HG02852 (cell line): Measurements from ENCODE around the gene MCTP1.

Experiments
- ATAC-seq: cut with Tn5 transposase; IDR thresholded peaks from one replicate; pipeline ENCODE4 v1.9.1; 2021; ENCODE audit warnings: mild to moderate bottlenecking, moderate library complexity; ENCODE audit not compliant: unreplicated experiment

Gene MCTP1

DNA sequence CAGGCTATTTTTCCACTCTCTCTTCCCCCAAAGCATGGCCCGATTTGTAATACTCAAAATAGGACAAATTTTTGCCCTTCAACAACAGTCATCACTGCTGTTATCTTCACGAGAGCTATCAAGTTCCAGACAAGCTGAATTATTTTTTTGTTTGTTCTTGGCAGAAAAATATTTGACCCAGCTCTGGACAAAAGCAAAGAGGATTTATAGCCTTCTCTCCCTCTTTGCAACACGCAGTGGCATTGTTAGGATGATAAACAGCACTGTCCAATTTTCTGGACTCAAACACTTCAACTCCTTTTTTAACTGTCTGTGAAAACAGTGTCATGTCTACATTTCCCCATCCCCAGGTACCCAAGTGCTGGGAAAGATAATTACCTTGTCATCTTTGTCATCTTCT lies 506.2 kb downstream of the MCTP1 start:
- ATAC-seq = no peak

DNA sequence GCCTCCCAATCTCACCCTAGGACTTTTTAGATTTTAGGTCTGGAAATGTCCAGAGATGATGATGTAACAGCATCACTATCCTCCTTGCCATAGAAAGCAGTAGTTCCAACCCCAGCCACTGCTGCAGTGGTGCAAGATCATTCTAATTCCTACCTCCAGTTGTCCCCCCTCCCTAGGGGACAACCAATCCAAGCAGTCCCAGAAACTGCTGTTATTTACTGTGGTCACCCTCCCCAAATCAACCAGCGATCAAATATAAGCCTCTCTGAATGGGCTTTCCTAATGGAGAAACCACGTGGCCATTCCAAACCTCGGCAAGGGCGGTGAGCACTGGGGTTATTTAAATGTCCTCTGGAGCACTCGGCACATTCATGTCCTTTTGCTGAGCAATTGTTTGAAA lies 506.6 kb downstream of the MCTP1 start:
- no peak for ATAC-seq

DNA sequence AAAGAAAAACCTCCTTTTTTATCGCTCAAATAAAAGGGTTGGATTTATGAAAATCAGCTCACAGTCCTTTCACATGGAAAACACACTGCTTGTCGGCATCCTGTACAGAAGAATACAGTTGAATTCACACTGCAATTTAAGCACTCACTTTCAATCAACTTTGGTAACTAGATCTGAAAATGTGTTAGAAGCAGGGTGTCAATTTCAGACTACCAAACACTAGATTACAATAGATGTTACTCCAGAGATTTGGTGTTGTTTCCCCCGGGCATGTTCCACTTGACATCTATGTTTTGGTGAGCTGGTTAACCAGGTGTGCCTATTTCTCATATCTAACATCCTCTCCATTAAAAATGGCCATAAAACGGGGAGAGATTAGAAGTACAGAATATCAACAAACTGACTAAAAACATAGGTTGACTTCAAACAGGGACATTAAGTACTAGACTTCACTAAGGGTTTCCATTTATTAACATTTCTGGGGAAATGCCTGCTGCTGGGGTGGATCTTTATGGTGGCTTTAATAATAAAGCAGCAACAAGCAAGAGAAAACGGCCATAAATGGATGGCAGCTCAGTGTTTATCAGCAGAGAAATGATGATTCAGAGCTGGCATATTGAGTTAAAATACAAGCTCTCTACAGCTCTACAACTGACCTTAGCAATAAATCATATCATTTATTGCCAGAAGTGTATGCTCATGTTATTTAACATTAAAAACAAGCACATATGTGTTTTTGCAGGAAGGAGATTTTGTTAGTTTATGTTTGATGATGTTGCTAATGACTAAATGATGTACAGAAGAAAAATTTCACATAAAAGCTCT lies 507.6 kb downstream of the MCTP1 start:
- ATAC-seq = no peak

DNA sequence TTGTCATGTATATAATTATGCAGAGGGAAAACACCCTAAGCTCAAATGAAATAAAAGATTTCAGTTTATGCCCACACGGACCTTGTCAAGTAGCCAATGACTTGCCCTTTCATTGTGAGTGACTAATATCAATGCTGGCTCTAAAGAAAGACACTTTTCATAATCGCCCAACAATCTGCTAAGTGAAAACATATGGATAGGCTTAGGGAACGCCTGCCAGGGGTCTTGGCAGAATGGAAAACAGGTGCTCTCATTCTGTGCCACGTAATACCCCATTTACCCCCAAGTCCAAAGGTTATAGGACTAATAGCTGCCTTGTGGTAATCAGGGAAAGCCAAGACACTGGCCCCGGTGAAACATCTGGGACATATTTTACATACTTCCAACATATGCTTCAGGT lies 508.7 kb downstream of the MCTP1 start:
- ATAC-seq = no peak

DNA sequence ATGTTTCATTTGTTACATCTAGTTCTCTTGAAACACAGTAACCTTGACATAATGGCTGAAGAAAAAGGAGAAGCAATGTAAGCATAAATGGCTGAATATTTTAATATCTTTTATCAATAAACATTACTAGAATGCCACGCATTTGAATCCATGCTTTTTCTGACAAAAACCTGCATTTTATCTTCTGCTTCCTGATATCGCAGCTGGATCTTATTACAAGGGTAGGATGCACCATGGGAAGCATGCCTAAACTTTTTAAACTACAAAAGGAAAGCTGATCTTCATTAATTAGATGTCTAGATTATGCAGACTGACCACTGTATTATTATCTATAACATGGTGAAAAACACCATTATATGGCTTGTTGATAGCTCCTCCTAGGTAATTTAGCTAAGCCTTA lies 509.8 kb downstream of the MCTP1 start:
- ATAC-seq = no peak

DNA sequence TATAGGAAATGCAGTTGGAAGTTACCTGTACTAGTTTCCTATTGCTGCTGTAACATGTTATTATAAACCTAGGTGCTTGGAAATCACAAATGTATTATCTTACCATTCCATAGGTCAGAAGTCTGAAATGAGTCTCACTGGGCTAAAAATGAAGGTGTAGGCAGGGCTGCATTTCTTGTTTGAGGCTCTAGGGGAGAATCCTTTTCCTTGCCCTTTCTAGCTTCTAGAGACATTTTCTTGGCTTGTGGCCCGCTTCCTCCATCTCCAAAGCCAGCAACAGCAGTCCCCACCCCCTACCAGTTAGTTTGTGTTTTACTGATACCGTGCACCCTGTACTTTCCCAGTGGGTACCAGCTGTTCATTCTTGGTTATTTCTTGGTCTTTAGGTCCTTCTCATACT lies 513.2 kb downstream of the MCTP1 start:
- ATAC-seq = no peak

DNA sequence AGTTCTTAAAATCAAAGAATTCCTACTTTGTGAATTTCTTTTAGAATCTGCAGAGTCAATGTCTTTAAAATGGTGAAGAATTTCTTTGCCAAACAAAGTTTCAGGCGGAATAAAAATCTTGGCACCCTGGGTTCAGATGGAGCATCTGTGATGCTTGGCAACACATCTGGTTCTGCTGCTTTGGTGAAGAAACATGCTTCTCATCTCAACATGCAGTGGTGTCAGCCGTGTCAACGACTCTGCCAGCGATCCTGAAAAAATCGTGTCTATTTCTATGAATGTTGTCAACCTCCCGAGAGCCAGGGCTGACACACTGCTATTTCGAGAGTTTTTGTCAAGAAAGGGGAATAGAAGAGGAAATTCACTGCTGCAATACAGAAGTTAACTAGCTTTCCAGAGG lies 514.9 kb downstream of the MCTP1 start:
- no peak for ATAC-seq

DNA sequence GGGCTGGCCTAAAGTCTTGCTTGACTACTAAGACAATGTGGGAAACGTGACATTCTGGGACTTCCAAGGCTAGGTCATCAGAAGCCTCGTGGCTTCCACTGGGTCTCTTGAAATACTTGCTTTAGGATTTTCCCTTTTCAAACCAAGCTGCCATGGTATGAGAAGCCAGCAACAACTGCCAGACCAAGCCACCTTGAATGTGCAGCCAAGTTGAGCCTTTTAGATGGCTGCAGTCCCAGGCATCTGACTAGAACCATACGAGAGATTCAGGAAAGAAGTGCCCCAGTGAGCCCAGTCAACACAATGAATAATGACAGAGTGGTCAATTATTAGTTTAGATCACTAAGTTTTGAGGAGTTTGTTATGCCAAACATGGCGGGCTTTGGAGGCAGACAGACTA lies 523.1 kb downstream of the MCTP1 start:
- no peak for ATAC-seq

DNA sequence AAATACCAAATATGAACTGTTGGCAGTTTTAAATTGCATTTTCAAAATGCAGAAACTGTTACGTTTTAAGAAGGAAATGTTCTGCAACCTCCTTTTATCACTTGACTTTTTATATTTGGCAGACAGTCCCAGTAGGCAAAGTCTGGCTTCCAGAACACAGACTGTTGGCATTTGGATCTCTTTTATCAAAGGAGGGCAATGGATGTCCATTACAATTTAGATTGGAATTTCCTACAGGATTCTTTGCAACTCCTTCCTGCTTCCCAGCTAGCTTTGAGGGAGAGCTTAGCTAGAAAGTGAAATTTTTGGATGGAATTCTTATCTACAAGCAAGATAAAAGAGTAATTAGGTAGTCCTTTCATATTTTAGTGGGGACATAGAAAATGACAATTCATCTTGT lies 523.8 kb downstream of the MCTP1 start:
- no peak for ATAC-seq

DNA sequence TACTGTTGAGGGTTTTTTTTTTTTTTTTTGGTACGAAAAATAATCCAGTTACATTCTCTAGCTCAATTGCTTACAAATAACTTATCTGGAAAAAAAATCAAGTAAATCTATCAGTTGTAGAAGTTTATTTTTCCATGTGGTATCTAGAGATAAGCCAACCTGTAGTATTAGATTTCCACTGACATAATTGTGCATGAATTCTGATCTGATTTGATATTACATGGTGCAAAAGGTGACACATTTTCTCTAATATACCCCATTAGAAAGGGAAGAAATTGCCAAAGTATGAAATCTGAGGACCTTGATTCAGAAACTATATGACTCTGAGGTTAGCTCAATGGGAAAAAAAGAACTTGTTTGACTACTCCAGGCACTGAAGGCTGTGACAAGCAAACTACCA lies 524.9 kb downstream of the MCTP1 start:
- no peak for ATAC-seq

DNA sequence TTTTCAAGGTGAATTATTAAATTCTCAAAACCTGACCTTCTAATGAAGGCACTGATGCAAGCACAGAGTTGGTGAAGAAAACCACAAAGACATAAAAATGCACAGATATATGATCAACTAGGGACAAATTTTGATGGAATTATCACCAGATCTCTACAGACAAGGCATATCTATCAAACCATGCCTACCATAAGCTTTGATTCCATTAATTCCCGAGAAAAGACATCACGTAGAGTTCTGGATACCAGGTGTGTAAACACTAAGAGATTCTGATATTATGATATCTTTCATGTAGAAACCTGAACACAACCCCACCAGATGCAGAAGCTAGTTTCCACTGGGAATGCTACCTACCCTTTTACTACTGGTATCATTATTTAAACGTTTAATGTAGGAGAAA lies 525.9 kb downstream of the MCTP1 start:
- ATAC-seq = no peak

DNA sequence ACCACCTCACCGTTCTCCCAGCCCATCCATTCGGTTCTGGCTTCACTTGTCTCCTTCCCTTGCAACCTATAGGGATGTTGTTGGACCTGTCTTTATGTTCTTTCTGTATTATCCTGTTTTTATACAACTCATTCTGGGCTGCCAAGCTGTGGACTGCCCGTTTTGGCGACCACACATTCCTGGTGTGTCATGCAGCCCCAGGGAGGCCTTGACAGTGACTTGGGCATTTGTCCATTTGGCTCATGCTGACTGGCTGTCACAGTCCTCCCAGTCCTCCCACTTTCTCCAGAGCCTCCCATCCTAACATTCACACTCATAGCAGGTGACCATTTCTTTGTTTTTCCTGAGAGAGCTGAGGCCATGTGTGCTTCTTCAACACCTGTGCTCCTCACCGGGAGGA lies 530.1 kb downstream of the MCTP1 start:
- ATAC-seq = no peak

DNA sequence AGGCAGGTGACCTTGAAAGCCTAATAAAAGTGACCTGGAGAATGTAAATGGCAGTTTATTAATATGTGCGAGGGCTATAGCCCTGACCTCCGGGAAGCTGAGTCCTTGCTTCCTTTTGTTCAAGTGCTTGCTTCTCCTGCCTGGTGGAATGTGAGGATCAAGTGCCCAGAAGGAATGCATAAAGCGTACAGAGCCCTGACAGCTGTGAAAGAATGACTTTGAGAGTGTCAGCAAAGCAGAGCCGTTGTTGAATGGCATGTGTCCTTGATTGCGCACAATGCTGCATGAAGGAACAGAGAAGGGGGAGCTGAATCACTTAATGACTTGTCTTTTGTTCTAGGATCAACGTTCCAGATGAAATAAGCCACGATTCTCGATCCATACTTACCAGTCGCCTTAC lies 533.4 kb downstream of the MCTP1 start:
- ATAC-seq = no peak

DNA sequence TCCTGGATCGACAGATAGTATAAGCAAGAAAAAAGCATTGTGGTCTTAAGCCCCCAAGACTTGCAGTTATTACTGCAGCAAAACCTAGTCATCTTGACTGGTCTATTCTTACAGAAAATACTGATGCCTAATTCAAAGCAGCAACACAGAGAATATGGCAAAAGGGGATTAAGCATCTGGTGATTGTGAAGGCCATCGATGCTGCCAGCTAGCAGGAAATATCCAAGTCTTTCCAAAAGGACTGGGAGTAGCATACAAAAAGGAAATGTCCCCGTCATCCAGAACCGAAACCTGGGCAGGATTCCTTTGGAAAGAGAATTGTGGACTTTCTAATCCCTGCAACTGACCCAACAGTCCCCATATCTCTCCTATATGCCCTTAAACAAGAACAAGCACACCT lies 534.2 kb downstream of the MCTP1 start:
- ATAC-seq = no peak

DNA sequence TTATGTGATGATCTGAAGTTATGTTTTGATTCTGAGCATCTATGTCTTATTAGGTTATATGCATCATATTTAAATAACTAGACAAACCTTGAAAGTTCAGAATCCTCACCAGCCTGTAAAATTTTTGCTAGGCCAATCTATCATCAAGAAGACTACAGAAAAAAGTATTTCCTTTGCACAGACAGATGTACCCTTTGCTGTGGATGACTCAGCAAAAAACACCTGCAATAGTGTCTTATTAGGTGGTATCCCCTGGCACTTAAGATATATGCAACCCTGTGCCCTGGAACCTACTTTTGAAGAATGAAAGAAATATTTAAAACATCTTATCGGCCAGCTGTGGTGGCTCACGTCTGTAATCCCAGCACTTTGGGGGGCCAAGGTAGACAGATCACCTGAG lies 535.9 kb downstream of the MCTP1 start:
- ATAC-seq = no peak

DNA sequence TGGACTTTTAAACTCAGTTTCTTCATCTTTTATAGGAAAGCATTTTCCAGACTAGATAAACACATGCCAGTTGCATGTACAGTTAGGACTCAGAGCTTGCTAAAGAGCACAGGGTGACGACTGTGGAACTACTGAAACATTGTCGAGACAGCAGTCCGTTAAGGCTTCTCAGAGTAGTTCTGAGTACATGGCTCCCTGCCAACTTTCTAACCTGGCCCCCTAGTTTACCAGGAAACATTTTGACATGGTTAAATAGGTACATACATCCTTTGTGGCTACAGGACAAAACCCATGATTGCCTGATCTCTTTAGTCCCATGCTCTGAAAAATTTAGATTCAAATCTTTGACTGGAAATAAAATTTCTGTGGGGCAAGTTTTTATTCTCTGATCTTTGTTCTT lies 536.7 kb downstream of the MCTP1 start:
- no peak for ATAC-seq

DNA sequence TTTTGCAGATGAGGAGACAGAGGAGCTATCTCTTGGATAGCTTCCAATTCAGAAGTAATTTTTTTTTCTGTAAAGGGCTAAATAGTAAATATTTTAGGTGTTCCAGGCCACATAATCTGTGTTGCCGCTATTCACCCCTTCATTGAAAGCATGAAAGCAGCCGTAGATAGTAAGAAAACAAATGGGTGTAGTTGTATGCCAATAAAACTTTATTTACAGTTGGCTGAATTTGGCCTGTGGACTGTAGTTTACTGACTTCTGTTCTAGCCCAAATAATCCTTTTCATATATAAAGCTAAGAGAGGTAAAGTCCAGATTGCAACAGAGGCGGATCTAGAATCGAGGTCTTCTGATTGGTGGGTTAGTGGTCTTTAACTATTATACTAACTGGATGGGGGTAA lies 537.5 kb downstream of the MCTP1 start:
- no peak for ATAC-seq

DNA sequence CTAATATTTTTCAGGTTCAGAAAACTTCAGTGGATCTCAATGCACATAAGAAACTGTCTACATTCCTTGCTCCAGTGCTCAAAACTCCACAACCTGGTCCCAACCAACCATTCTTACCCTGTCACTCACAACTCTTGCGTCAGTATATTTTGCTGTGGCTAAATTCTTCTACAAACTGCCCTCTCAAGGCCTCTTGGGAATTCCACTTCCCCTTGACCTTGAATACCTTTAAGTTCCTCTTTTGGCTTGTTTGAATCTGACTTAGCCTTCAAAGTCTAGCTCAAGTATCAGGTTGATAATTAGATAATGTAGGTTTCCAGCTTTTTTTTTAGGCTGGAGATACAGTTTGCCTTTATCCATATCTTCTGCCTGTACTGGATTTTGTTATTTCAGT lies 538.2 kb downstream of the MCTP1 start:
- peak; percentile 38 for ATAC-seq

DNA sequence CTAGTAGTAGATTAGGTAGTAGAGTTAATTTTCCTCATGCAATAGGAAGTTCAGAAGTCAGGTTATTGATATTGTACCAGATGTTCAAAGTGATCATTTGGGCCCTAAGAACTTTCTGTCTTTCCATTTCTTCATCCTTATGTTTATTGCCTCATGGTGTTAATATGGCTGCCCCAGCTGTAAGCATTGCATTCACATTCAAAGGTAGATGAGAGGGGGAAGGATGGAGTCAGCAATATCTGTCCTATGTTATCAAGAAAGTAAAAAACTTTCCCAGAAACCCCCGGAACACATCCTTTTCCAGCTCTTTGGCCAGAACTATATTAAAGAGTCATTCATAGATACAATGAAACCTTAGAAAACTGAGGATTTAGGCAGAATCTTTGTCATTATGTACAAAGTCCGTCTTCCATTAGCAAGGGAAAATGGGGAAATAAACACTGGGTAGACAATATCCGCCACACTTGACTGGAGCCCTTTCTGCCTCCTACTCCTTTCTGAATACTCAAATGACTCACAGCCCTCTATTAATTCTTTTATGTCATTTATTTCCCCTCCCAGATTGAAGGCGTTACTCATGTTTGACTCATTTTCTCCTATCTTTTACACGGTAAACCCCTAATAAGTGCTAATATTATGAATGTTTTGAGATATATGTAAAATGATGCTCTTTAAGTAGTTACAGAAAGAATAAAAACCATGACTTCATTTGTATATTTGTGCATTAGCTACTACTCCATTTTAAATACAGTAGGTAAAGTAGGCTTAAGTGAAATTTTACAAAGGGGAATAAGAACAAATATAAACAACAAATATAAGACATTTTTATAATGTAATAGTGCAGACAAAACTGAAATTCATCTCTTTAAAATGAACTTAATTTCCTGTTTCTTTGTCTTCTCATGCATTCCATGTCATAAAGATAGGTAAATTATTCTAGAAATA lies 538.8 kb downstream of the MCTP1 start:
- peak; percentile 77 for ATAC-seq

DNA sequence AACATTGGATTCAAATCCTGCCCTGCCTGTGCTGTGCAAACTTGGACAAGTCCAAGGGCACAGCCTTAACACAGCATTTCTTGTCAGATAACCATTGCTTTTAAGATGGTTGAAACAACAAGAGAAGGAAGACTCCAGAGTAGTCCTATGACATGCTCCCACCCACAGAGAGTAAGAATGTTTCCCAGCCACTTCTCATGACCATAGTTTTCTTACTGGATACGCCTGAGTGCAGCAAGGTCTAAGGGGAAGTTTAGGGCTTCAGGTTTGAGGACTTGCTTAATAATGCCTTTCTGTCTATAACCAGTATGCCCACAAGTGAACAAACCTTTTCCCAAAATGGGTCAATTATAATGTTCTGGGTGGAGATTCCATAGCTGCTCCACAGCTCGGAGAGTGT lies 540.0 kb downstream of the MCTP1 start:
- peak; percentile 38 for ATAC-seq

DNA sequence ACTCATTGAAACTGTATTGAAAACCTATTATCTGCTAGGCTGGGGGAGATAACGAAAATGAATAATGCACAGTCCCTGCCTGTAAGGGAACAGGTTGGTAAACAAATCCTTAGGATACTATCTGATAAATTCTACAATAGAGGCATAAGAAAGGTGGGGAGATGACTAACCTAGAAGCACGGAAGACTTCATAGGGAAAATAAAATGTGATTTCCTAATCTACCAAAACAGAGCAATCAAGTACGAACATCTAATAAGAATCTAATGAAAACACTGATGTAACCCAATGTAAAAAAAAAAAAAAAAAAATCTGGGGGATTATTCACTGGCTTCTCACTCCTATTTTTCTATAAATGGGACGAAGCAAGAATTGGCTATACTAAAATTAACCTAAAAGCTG lies 542.0 kb downstream of the MCTP1 start:
- ATAC-seq = no peak

DNA sequence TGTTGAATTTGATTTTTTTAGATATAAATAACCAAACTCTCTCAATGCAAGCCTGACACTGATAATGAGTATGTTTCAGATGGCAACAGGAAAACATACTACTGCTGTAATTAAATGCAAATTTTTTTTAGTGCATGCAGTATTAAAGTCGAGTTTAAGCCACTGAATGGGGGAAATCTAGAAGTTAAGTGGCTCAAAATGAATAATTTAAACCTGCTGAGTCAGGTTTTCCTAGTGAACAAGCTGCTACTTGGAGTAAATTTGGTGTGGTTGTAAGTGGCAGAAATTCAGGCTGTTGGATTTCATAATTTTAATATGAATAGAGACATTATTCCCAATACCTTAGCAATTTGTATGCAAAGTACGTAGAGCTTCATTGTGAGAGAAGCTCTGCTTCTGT lies 544.6 kb downstream of the MCTP1 start:
- ATAC-seq = no peak
